ENCODE data around the gene UBE4B. TPM values are rescaled to one million over a fixed set of nuclear protein-coding genes. Genes with fewer than 3 reads are reported as not detected.

The UBE4B gene
- total and polyA plus RNA-seq, 2 of the 13 experiments (the other 11 are each of a cell fraction or from before 2014, with no cell fraction given), result 15.2 to 24.8 TPM

- no peak for TF ChIP-seq ZNF17 (CRISPR knock-in tag; IDR thresholded peaks at IDR 0.05)
- peak; percentile 39; the same call in 1 of the 2 replicates for TF ChIP-seq CCDC6 (CRISPR knock-in tag; IDR thresholded peaks at IDR 0.05)
- no peak for TF ChIP-seq ZNF530 (CRISPR knock-in tag; IDR thresholded peaks at IDR 0.05; ENCODE audit: low read depth)
- TF ChIP-seq BRF2 (CRISPR knock-in tag; IDR thresholded peaks at IDR 0.05), result no peak
- no peak for TF ChIP-seq MNT (IDR thresholded peaks at IDR 0.05)
- no peak for TF ChIP-seq ZNF776 (CRISPR knock-in tag; IDR thresholded peaks at IDR 0.05)
- TF ChIP-seq ZNF564 (CRISPR knock-in tag; IDR thresholded peaks at IDR 0.05), result no peak; the same call in 1 of the 2 replicates
- TF ChIP-seq ZNF556 (CRISPR knock-in tag; IDR thresholded peaks at IDR 0.05; ENCODE audit: borderline replicate concordance), result peak; percentile 36; the same call in 1 of the 2 replicates
- TF ChIP-seq NAIF1 (CRISPR knock-in tag; IDR thresholded peaks at IDR 0.05; ENCODE audit: borderline replicate concordance), result no peak
- no peak for TF ChIP-seq FOXM1 (CRISPR knock-in tag; IDR thresholded peaks at IDR 0.05)
- TF ChIP-seq ZBTB14 (CRISPR knock-in tag; IDR thresholded peaks at IDR 0.05), result no peak
- TF ChIP-seq ZNF3 (CRISPR knock-in tag; IDR thresholded peaks at IDR 0.05), result no peak
- no peak for TF ChIP-seq DMTF1 (CRISPR knock-in tag; IDR thresholded peaks at IDR 0.05)
- TF ChIP-seq PREB (CRISPR knock-in tag; IDR thresholded peaks at IDR 0.05), result no peak
- TF ChIP-seq HNRNPLL (IDR thresholded peaks at IDR 0.05; ENCODE audit: low read depth, low read length, poor library complexity, severe bottlenecking), result no peak
- TF ChIP-seq GFI1 (CRISPR knock-in tag; IDR thresholded peaks at IDR 0.05; ENCODE audit: borderline replicate concordance), result no peak
- no peak for TF ChIP-seq ZNF331 (CRISPR knock-in tag; IDR thresholded peaks at IDR 0.05)
- peak; percentile 21; the same call in 1 of the 2 replicates for TF ChIP-seq IKZF5 (CRISPR knock-in tag; IDR thresholded peaks at IDR 0.05)
- no peak for TF ChIP-seq RFX1 (IDR thresholded peaks at IDR 0.05)
Measured at GRCh38 chr1:10210841-10211804, 178.4 kb downstream of the UBE4B start (continued).

Data from HepG2 (cell line).